ENCODE data around the gene PAM.

The PAM gene

DNA sequence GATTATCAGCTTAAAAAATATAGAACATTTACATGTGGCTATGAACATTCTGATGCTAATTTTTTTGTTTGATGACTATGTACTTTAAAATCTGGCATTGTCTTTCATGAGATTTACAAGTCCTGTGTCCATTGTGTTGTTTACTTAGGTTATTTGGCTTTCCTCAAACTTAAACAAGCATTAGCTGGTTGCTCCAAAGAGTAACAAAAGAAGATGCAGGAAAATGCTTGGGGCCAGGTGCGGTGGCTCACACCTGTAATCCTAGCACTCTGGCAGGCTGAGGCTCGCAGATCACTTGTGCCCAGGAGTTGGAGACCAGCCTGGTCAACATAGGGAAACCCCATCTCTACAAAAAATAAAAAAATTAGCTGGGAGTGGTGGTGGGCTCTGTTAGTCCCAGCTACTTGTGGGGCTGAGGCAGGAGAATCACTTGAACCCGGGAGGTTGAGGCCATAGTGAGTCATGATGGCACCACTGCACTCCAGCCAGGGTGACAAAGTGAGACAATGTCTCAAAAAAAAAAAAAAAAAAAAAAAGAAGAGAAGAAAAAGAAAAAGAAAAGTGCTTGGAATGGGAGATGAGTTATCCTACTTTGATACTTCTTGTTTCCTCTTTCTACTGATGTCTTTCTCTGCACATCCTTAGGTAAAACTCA, 39.7 kb downstream of the PAM start:
- no peak overlapping the region for H3K4me3 ChIP-seq (ENCODE audit: low read depth, low read length)
- in situ Hi-C loops (cut with HindIII; ENCODE audit: low sequenced_read_pairs), result no loop called here
- no peak for DNase-seq (ENCODE audit: low read depth)
- TF ChIP-seq, protein P1, sequence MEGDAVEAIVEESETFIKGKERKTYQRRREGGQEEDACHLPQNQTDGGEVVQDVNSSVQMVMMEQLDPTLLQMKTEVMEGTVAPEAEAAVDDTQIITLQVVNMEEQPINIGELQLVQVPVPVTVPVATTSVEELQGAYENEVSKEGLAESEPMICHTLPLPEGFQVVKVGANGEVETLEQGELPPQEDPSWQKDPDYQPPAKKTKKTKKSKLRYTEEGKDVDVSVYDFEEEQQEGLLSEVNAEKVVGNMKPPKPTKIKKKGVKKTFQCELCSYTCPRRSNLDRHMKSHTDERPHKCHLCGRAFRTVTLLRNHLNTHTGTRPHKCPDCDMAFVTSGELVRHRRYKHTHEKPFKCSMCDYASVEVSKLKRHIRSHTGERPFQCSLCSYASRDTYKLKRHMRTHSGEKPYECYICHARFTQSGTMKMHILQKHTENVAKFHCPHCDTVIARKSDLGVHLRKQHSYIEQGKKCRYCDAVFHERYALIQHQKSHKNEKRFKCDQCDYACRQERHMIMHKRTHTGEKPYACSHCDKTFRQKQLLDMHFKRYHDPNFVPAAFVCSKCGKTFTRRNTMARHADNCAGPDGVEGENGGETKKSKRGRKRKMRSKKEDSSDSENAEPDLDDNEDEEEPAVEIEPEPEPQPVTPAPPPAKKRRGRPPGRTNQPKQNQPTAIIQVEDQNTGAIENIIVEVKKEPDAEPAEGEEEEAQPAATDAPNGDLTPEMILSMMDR (IDR thresholded peaks at IDR 0.05; ENCODE audit: low read depth, low read length, missing control alignments), result no peak

DNA sequence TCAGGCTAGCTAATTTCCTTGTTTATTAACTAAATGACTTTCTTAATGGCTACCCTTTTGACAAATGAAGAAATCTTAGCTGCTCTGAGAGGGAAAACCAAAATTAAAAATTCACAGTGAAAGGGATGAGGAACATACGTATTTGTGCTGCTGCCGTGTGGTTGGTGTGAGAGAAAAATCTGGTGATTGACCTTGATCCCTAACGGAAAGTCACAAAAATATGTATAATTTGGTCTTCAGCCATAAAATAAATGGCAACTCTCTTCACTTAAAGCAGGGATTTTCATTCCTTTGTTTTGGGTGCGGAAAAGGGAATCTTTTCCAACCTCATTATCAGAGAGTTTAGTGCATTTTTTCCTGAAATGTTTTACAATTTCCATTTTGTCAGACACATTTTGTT, 40.4 kb downstream of the PAM start:
- in situ Hi-C loops (cut with HindIII; ENCODE audit: low sequenced_read_pairs), result no loop called here
- TF ChIP-seq, protein P1 (IDR thresholded peaks at IDR 0.05; ENCODE audit: low read depth, low read length, missing control alignments), result no peak
- H3K4me3 ChIP-seq (ENCODE audit: low read depth, low read length), result no peak overlapping the region
- DNase-seq (ENCODE audit: low read depth), result no peak

DNA sequence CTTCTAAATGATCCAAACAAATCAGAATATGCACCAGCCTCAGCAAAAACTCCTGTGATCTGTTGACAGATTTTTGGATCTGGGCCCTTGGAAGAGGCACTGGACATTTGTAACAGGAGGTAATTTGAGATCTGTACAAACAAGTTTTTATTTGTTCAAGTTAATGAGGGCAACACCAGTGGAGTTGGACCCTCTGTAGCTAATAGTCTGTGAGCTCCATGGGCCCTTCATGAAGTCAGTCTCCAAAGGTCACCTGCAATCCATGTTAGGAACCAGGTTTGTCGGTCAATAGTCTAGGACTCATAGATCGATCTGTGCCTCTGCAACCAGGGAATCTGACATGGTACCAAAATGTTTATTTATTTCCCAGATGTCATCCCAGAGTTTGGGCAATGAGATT, 40.9 kb downstream of the PAM start:
- DNase-seq (ENCODE audit: low read depth), result no peak
- in situ Hi-C loops (cut with HindIII; ENCODE audit: low sequenced_read_pairs), result no loop called here
- TF ChIP-seq, protein P1 (IDR thresholded peaks at IDR 0.05; ENCODE audit: low read depth, low read length, missing control alignments), result no peak
- no peak overlapping the region for H3K4me3 ChIP-seq (ENCODE audit: low read depth, low read length)

DNA sequence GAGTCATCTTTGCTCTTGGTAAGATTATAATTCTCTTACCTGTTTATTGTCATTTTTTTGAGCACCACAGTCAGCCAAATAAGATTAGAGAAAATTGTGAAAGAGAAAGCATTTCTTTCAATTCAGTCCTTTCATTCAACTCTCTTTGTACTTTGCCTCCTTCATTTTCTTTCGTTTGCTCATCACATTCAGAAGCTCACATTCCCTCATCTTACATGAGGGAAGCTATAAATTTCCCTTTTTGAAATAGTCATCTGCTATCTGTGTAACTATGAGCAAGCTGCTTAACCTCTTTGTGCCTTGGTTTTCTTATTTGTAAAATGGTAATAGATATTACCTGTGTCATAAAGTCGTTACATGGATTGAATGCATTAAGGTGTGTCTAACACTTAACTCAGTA, 41.4 kb downstream of the PAM start:
- TF ChIP-seq, protein P1 (IDR thresholded peaks at IDR 0.05; ENCODE audit: low read depth, low read length, missing control alignments), result no peak
- no peak overlapping the region for H3K4me3 ChIP-seq (ENCODE audit: low read depth, low read length)
- DNase-seq (ENCODE audit: low read depth), result no peak
- in situ Hi-C loops (cut with HindIII; ENCODE audit: low sequenced_read_pairs), result no loop called here

DNA sequence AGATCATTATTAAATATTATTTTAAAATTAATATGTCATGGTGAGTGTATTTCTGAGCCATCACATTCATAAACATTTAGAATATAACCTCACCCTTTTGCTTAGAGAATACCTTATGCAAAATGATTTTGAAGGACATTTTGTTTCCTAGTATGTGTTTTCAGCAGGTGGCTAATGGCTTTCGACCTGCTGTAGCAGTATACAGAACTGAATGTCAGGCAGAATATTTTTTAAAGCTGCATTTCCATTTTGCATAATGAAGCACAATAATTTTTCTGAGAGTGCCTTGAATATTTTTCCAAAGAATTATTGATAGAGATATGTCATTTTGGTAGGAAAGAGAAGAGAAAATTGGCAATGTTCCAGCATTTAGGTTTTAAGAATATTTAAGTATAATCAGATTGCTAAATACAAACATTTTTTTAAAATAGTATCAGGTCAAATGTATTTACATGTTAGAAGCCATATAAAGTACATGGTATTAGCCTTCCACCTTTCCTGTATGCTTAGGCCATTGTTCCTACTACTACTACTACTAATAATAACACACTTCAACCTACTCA, 42.3 kb downstream of the PAM start:
- in situ Hi-C loops (cut with HindIII; ENCODE audit: low sequenced_read_pairs), result no loop called here
- no peak overlapping the region for H3K4me3 ChIP-seq (ENCODE audit: low read depth, low read length)
- TF ChIP-seq, protein P1 (IDR thresholded peaks at IDR 0.05; ENCODE audit: low read depth, low read length, missing control alignments), result no peak
- DNase-seq (ENCODE audit: low read depth), result no peak

DNA sequence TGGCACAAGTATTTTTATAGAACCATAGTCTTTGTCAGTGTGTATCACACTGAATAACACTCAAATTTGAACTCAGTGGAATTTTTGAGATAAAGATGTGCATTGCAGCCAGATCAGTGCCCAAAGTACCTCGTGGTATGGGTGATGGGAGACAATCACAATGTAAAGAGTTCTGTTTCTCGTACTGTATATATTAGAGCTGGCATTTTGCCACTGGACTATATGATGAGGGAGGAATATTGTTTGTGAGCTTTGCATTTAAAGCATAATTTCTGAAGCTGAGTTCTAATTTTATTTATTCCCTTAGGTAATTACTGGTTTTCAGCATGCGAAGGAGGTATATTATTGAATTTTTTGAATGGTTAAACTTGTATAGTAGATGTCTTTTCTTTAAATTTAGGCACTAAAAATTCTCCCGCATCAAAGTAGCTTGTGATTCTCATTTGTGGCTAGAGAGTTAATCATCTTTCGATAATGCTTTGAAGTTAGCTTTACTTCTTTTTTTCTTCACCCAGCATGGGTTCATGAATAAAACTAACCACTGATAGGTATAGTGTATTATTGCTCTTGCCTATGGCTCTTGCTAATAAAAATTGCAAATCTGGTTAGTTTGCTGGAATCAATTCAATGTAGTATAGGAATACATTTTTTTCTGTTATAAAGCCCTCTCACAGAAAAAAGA, 43.1 kb downstream of the PAM start:
- in situ Hi-C loops (cut with HindIII; ENCODE audit: low sequenced_read_pairs), result no loop called here
- no peak overlapping the region for H3K4me3 ChIP-seq (ENCODE audit: low read depth, low read length)
- DNase-seq (ENCODE audit: low read depth), result no peak
- TF ChIP-seq, protein P1 (IDR thresholded peaks at IDR 0.05; ENCODE audit: low read depth, low read length, missing control alignments), result no peak

All from astrocyte of the cerebellum (primary cell).